Aorta (tissue), 5 donors: ENCODE data around the gene ERP27. TPM values are rescaled to one million over a fixed set of nuclear protein-coding genes. Genes with fewer than 3 reads are reported as not detected.

Source experiments
- ATAC-seq: fragments of 200-7000 bp; cut with Tn5 transposase; one replicate; pipeline ENCODE4 v1.9.1; 2022; ENCODE audit warnings: moderate library complexity; ENCODE audit not compliant: low FRiP score
- DNase-seq, 2 donors: peaks; one replicate each; pipeline ENCODE4 v3.0.0-alpha.2; 2020
- H3K27ac ChIP-seq, 2 donors: one replicate each; pipeline ENCODE4 v1.5.1; 2013; ENCODE audit warnings: low read length in 2 of 2, mild to moderate bottlenecking in 2 of 2, moderate library complexity in 2 of 2, control low read depth in 1 of 2, inconsistent platforms in 1 of 2, low read depth in 1 of 2
- H3K27me3 ChIP-seq, 2 donors: one replicate each; pipeline ENCODE4 v1.6.1; 2013; ENCODE audit warnings: control low read depth in 1 of 2, low read length in 1 of 2, mild to moderate bottlenecking in 1 of 2, moderate library complexity in 1 of 2; ENCODE audit not compliant: insufficient read depth in 2 of 2, control insufficient read depth in 1 of 2
- H3K36me3 ChIP-seq, 2 donors: one replicate each; pipeline ENCODE4 v1.6.1; 2013; ENCODE audit warnings: control low read depth in 1 of 2, low read length in 1 of 2, mild to moderate bottlenecking in 1 of 2; ENCODE audit not compliant: insufficient read depth in 2 of 2, control insufficient read depth in 1 of 2
- H3K4me1 ChIP-seq, 2 donors: one replicate each; pipeline ENCODE4 v1.6.1; 2013; ENCODE audit warnings: low read length in 2 of 2, control low read depth in 1 of 2, mild to moderate bottlenecking in 1 of 2, moderate library complexity in 1 of 2; ENCODE audit not compliant: insufficient read depth in 2 of 2, control insufficient read depth in 1 of 2
- H3K4me3 ChIP-seq, 2 donors: one replicate each; pipeline ENCODE4 v1.5.1; 2013; ENCODE audit warnings: low read length in 2 of 2, control low read depth in 1 of 2, mild to moderate bottlenecking in 1 of 2
- H3K9me3 ChIP-seq: one replicate; pipeline ENCODE4 v1.6.1; 2013; ENCODE audit warnings: mild to moderate bottlenecking, low read length; ENCODE audit not compliant: control insufficient read depth
- WGBS, 2 donors: extraction: QIAGEN DNeasy Blood & Tissue Kit; methylation state at CpG; one replicate each; pipeline ENCODE4 v1.1.7; 2013; 5-methylcytosine and 5-hydroxymethylcytosine counted together
- intact Hi-C, 2 donors: fragments of 100-400 bp; cut with DNase I; formaldehyde crosslinking; loops; one replicate each; pipeline versions ENCODE4 v1.14.2 to v1.15.0; 2022
- polyA plus RNA-seq, 2 donors: library from polyadenylated mRNA; stranded (reverse); fragments of 200-250 nt; gene quantifications; one replicate each; pipeline ENCODE4 v1.2.3, GENCODE V29; 2013
- total RNA-seq, 2 donors: library from RNA; stranded (reverse); fragmentation: NEBNext Ultra II Directional; extraction: Animal tissue kit (Norgen Biotek cat#: 25700); gene quantifications; one replicate each; pipeline ENCODE4 v1.2.1, GENCODE V29; 2021
- donor health status: healthy with polysubstance abuse.
- donor health status: Bipolar disorder and iron deficiency.
- donor health status: DM: no; HTN: no; CAD: no.
- donor health status: DM: no; HTN: no; CAD: no.
- donor health status: DM: yes; HTN: yes; CAD: no.

The ERP27 gene
- total and polyA plus RNA-seq, 4 donors: 0.20 to 5.3 (median 2.2) TPM

DNA sequence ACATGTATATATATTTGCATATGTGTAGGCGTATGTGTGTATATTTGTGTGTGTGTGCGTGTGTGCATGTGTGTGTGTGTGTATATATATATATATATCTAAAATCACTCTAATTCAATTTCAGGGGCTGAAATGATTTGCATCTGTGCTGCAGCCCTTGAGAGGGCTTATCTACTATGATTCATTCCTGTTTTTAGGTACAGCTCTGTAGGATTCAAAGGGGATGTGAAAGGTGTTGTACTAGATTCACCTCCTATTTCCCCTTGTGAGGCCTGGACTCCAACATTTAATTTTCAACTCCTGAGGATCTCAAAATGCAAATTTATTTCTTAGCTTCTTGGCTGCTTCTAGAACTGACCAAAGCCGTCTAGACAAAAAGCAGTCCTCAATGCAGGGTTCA lies 11.1 kb downstream of the ERP27 start:
- Histone ChIP-seq H3K4me3 (no peak overlapping the region), H3K9me3 (no peaks in the 10 kb centered on the region), H3K27ac (no peak overlapping the region), H3K4me1 (peaks cover 0 to 2% of the 10 kb centered on the region in 2 donors), H3K27me3 (no peaks in the 10 kb centered on the region), H3K36me3 (no peaks in the 10 kb centered on the region)
- no peak for ATAC-seq
- no peak for DNase-seq
- intact Hi-C loops: no loop called here
- 80 to 83% methylated on average over 3 of the region's 3 CpGs for WGBS, 2 donors

DNA sequence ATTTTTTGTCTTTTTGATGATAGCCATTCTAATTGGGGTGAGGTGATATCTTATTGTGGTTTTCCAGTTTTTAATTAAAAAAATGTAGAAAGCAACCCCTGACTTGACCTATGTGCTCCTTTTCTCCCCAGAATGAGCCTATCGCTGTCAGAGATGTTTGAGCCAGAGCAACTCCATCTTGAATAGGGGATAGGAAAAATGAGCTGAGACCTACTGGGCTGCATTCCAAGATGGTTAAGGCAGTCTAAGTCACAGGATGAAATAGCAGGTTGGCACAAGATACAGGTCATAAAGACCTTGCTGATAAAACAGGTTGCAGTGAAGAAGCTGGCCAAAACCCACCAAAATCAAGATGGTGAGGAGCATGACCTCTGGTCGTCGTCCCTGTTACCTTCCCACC lies 13.8 kb downstream of the ERP27 start:
- WGBS, 2 donors: 96 to 98% methylated on average over 3 of the region's 3 CpGs
- DNase-seq (no peak), ATAC-seq (no peak)
- H3K36me3 ChIP-seq: no peaks in the 10 kb centered on the region
- H3K9me3 ChIP-seq: no peaks in the 10 kb centered on the region
- H3K27ac ChIP-seq: no peak overlapping the region
- H3K27me3 ChIP-seq: no peaks in the 10 kb centered on the region
- intact Hi-C loops: no loop called here
- no peaks in the 10 kb centered on the region for H3K4me1 ChIP-seq
- no peak overlapping the region for H3K4me3 ChIP-seq

DNA sequence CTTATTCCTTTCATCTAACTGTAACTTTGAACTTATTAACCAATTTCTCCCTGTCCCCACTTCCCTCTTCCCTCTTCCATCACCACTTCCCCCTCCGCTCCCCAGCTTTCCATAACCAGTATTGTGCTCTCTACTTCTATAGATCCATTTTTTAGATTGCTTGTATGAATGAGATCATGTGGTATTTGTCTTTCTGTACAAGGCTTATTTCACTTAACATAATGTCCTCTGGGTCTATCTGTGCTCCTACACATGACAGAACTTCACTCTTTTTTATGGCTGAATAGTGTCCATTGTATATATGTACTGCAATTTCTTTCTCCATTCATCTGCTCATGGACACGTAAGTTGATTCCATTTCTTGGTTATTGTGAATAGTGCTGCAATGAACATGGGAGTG lies 14.4 kb downstream of the ERP27 start:
- no peak for ATAC-seq
- Histone ChIP-seq H3K27ac (no peak overlapping the region), H3K36me3 (no peaks in the 10 kb centered on the region), H3K9me3 (no peaks in the 10 kb centered on the region), H3K27me3 (no peaks in the 10 kb centered on the region), H3K4me1 (no peaks in the 10 kb centered on the region), H3K4me3 (no peak overlapping the region)
- 95 to 99% methylated on average over 2 of the region's 2 CpGs for whole genome bisulfite sequencing, 2 donors
- intact Hi-C loops: no loop called here
- no peak for DNase-seq

DNA sequence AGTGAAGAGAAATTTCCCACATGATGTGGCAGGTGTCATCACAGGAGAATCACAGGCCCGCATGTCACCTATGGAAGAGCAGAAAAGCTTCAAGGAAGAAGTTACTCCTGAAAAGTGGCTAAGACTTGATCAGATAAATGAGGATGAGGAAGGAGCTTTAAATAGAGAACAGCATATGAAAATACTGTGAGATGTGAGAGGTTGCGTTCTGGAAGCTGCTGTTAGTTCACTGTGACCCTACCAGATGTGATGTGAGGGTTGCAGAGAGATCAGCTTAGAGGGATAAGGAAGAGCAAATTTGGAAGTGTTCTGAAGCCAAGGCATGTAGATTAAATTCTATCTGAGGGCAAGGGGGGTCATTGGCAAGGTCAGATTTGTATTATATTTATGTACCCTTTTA lies 17.1 kb downstream of the ERP27 start:
- Histone ChIP-seq H3K27me3 (no peaks in the 10 kb centered on the region), H3K27ac (no peak overlapping the region), H3K9me3 (no peaks in the 10 kb centered on the region), H3K36me3 (no peaks in the 10 kb centered on the region), H3K4me1 (no peaks in the 10 kb centered on the region), H3K4me3 (no peak overlapping the region)
- intact Hi-C loops: no loop called here
- DNase-seq (no peak), ATAC-seq (no peak)
- WGBS, 2 donors: 96 to 97% methylated on average over 2 of the region's 2 CpGs

DNA sequence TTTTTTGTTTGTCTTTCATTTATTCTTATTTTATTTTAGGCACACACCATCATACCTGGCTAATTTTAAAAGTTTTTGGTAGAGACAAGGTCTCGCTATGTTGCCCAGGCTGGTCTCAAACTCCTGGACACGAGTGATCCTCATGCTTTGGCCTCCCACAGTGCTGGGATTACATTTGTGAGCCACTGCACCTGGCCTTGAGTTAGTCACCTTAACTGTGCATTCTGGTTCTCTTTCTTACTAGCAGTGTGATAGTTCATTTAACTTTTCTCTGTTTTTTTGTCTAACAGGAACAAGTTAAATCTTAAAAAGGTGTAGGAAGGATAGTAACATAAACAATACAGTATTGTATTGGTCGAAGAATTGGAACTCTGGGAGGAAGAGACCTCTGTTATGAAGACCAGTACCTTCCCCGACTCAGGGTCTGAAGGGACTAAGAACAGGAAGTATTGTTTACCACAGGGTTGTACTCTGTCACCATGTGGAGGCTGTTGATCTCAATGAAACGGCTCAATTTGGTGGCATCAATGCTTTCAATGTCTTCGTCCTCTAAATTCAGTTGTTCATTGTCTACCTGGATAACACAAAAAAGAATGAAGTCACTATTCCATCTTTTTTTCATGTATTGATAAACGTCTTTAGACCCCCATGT lies 17.7 kb downstream of the ERP27 start:
- ATAC-seq (no peak), DNase-seq (no peak)
- no peak overlapping the region for H3K4me3 ChIP-seq
- WGBS, 2 donors: 85 to 89% methylated on average over 7 of the region's 7 CpGs
- H3K9me3 ChIP-seq: no peaks in the 10 kb centered on the region
- intact Hi-C loops: no loop called here
- no peaks in the 10 kb centered on the region for H3K27me3 ChIP-seq
- H3K4me1 ChIP-seq: no peaks in the 10 kb centered on the region
- H3K27ac ChIP-seq: no peak overlapping the region
- no peaks in the 10 kb centered on the region for H3K36me3 ChIP-seq

DNA sequence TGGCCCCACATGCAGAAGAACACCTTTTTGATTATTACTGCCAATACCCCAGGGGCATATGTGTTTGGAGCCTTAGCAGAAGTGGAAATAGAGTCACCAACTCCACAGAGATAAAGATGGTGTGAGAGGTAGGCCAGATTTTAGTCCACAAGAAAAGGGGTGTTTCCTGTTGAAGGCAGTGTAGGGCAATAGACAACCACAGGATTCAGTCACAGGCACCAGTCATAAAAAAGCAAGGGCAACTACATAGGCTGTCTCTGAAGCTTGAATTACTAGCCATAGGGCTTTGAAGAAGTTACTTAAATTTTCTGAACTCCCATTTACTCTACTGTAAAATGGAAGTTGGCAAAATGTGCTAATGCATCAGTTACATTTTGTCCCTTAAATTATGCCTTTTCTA lies 18.9 kb downstream of the ERP27 start:
- H3K4me1 ChIP-seq: no peaks in the 10 kb centered on the region
- no peak overlapping the region for H3K4me3 ChIP-seq
- no peaks in the 10 kb centered on the region for H3K27me3 ChIP-seq
- no peak for ATAC-seq
- intact Hi-C loops: no loop called here
- no peaks in the 10 kb centered on the region for H3K36me3 ChIP-seq
- DNase-seq: no peak
- H3K27ac ChIP-seq: no peak overlapping the region
- H3K9me3 ChIP-seq: no peaks in the 10 kb centered on the region

DNA sequence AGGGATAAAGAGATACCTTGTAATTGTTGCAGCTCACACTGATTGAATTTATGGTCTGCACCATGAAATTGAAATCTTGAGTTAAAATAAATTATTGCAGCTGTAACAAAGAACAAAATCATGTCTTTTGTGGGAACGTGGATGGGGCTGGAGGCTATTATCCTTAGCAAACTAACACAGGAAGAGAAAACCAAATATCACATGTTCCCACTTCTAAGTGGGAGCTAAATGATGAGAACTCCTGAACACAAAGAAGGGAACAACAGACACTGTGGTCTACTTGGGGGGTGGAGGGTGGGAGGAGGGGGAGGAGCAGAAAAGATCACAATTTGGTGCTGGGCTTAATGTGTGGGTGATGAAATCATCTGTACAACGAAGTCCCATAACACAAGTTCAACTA lies 22.6 kb downstream of the ERP27 start:
- ATAC-seq (no peak), DNase-seq (no peak)
- Histone ChIP-seq H3K4me3 (no peak overlapping the region), H3K27me3 (no peaks in the 10 kb centered on the region), H3K9me3 (no peaks in the 10 kb centered on the region), H3K36me3 (no peaks in the 10 kb centered on the region), H3K4me1 (no peaks in the 10 kb centered on the region), H3K27ac (no peak overlapping the region)
- intact Hi-C loops: no loop called here
- 86 to 88% methylated on average over 2 of the region's 2 CpGs for WGBS, 2 donors

DNA sequence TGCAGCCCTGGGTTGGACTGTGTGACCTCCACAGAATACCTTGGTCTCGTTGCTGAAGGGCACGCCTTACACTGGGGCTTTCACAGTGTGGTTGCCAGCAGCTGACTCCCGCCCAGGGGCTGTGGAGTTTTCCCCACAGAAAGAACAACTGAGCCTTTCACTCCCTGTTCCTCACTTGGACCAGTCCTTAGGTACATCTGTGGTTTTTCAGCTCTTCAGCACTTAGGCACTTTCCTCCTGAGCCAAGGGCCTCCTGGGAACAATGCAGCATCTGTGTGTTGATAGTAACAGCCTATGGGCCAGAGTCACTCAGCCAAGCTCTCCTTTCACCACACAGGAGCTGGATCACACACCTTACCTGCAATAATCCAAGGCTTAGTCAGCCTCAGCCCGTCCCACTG lies 25.0 kb downstream of the ERP27 start:
- peak; percentile 56 for ATAC-seq
- 63 to 70% methylated on average over 4 of the region's 4 CpGs for WGBS, 2 donors
- no peaks in the 10 kb centered on the region for H3K9me3 ChIP-seq
- H3K27me3 ChIP-seq: no peaks in the 10 kb centered on the region
- no peak for DNase-seq
- H3K27ac ChIP-seq: no peak overlapping the region
- no peak overlapping the region for H3K4me3 ChIP-seq
- H3K4me1 ChIP-seq: no peaks in the 10 kb centered on the region
- no peaks in the 10 kb centered on the region for H3K36me3 ChIP-seq
- intact Hi-C loops: no loop called here

DNA sequence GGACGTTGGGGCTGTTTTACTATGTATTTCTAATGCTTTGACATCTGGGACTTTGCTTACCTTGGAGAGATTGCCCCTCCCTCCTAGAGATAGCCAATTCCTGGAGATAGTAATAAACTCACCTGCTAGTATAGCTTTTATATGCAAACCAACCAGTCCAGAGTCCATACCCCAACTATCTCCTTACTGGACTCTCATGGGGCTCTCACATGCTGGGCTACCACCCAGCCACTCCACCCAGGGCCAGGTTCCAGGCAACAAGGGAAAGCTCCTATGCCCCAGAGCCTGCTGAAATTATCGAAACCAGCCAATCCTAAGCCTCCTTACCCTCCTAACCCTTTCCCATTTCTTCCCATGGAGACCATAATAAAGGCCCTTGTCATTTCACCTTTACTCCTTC lies 27.2 kb downstream of the ERP27 start:
- ATAC-seq (no peak), DNase-seq (no peak)
- Histone ChIP-seq H3K4me3 (no peak overlapping the region), H3K4me1 (no peaks in the 10 kb centered on the region), H3K36me3 (no peaks in the 10 kb centered on the region), H3K9me3 (no peaks in the 10 kb centered on the region), H3K27ac (no peak overlapping the region), H3K27me3 (no peaks in the 10 kb centered on the region)
- intact Hi-C loops: no loop called here
- WGBS, 2 donors: 28 to 91% methylated on average over 2 of the region's 2 CpGs
